Body of pancreas (tissue), 4 donors: ENCODE measurements around the gene ALG12.

Experiments
- CTCF ChIP-seq, 7 experiments: fragments of 450-650 bp in 4 of 7; fragments of 200-600 bp in 3 of 7; sonication (generic) in 3 of 7; IDR thresholded peaks; one replicate each; pipeline ENCODE4 v1.5.1; 2016 to 2019; ENCODE audit warnings: antibody characterized with exemption in 7 of 7
- POLR2A ChIP-seq, 3 donors: fragments of 450-650 bp; IDR thresholded peaks; one replicate each; pipeline ENCODE4 v1.6.1; 2016; ENCODE audit warnings: antibody characterized with exemption in 3 of 3, mild to moderate bottlenecking in 2 of 3

- no peak for TF ChIP-seq CTCF (IDR thresholded peaks at IDR 0.05)
- no peak for TF ChIP-seq POLR2A (IDR thresholded peaks at IDR 0.05)
Observed at GRCh38 chr22:49905465-49905864, 12.8 kb downstream of the ALG12 start.
